HG02885 (cell line): ENCODE results near the gene ANKFN1.

Source experiments
- ATAC-seq: cut with Tn5 transposase; IDR thresholded peaks from one replicate; pipeline ENCODE4 v1.9.1; 2021; ENCODE audit warnings: mild to moderate bottlenecking; ENCODE audit not compliant: unreplicated experiment, poor library complexity

Gene ANKFN1

GRCh38 chr17:56152874-56153602, at the start of gene ANKFN1:
ANKFN1 (plus strand) TSS chr17:56153475; CDS start chr17:56212668, 59,193 bp downstream.
- ATAC-seq: no peak

- ATAC-seq: no peak
These were observed 44.4 kb upstream of the ANKFN1 start for GRCh38 chr17:56108811-56109284.

- no peak for ATAC-seq
These were observed 43.4 kb upstream of the ANKFN1 start for GRCh38 chr17:56109836-56110235.

GRCh38 chr17:56110463-56111135, 42.7 kb upstream of the ANKFN1 start:
- ATAC-seq: no peak

GRCh38 chr17:56111706-56112485, 41.4 kb upstream of the ANKFN1 start:
- no peak for ATAC-seq

GRCh38 chr17:56113486-56113885, 39.8 kb upstream of the ANKFN1 start:
- ATAC-seq: no peak

GRCh38 chr17:56114469-56114868, 38.8 kb upstream of the ANKFN1 start:
- ATAC-seq: no peak

- no peak for ATAC-seq
These were observed 34.1 kb upstream of the ANKFN1 start for GRCh38 chr17:56119191-56119590.

GRCh38 chr17:56119936-56120335, 33.3 kb upstream of the ANKFN1 start:
- no peak for ATAC-seq

- no peak for ATAC-seq
These were observed 31.9 kb upstream of the ANKFN1 start for GRCh38 chr17:56121191-56122051.

- no peak for ATAC-seq
These were observed 27.1 kb upstream of the ANKFN1 start for GRCh38 chr17:56125830-56126819.

- no peak for ATAC-seq
These were observed 23.2 kb upstream of the ANKFN1 start for GRCh38 chr17:56130026-56130425.

- ATAC-seq: no peak
These were observed 22.6 kb upstream of the ANKFN1 start for GRCh38 chr17:56130631-56131030.

- ATAC-seq: no peak
These were observed 21.8 kb upstream of the ANKFN1 start for GRCh38 chr17:56131431-56131830.

GRCh38 chr17:56136301-56136700, 17.0 kb upstream of the ANKFN1 start:
- no peak for ATAC-seq

- no peak for ATAC-seq
These were observed 12.0 kb upstream of the ANKFN1 start for GRCh38 chr17:56141046-56141839.

GRCh38 chr17:56142325-56142724, 10.9 kb upstream of the ANKFN1 start:
- no peak for ATAC-seq

- no peak for ATAC-seq
These were observed 10.5 kb upstream of the ANKFN1 start for GRCh38 chr17:56142781-56143180.
